Adrenal gland (tissue), 12 donors: ENCODE data around the gene NCKAP5. TPM values are rescaled to one million over a fixed set of nuclear protein-coding genes. Genes with fewer than 3 reads are reported as not detected.

Experiments used
- DNase-seq, 7 donors: peaks; one replicate each; pipeline ENCODE4 v3.0.0-alpha.2; 2019 to 2020
- H3K27ac ChIP-seq, 5 donors: fragments of 200-600 bp; sonication (generic) in 4 of 5; 1 replicate in 3 of 5; 2 replicates in 2 of 5; pipeline versions ENCODE4 v1.5.1 to v1.8.0; 2016 to 2020; ENCODE audit warnings: mild to moderate bottlenecking in 1 of 5
- H3K27me3 ChIP-seq: fragments of 200-600 bp; 2 replicates; pipeline ENCODE4 v1.8.0; 2021
- H3K36me3 ChIP-seq, 2 donors: fragments of 200-600 bp; replicated peaks in 1 of 2; 1 replicate in 1 of 2; 2 replicates in 1 of 2; pipeline versions ENCODE4 v1.5.1 to v1.8.0; 2018 to 2022
- H3K4me1 ChIP-seq, 2 donors: fragments of 200-600 bp; replicated peaks in 1 of 2; 1 replicate in 1 of 2; 2 replicates in 1 of 2; pipeline versions ENCODE4 v1.5.1 to v1.8.0; 2018 to 2021
- H3K4me3 ChIP-seq, 4 donors: fragments of 200-600 bp; sonication (generic) in 3 of 4; one replicate each; pipeline ENCODE4 v1.5.1; 2016 to 2018
- H3K9me3 ChIP-seq, 3 donors: fragments of 200-600 bp; sonication (generic) in 1 of 3; replicated peaks in 1 of 3; 1 replicate in 2 of 3; 2 replicates in 1 of 3; pipeline versions ENCODE4 v1.5.1 to v1.8.0; 2016 to 2021
- CTCF ChIP-seq, 6 experiments: fragments of 450-650 bp in 4 of 6; fragments of 200-600 bp in 2 of 6; sonication (generic) in 1 of 6; IDR thresholded peaks; 1 replicate in 5 of 6; 2 replicates in 1 of 6; pipeline versions ENCODE4 v1.5.1 to v1.8.0; 2016 to 2021; ENCODE audit warnings: antibody characterized with exemption in 6 of 6, mild to moderate bottlenecking in 2 of 6, moderate library complexity in 1 of 6
- POLR2A ChIP-seq, 2 donors: fragments of 450-650 bp; IDR thresholded peaks; one replicate each; pipeline ENCODE4 v1.6.1; 2017; ENCODE audit warnings: antibody characterized with exemption in 2 of 2, mild to moderate bottlenecking in 2 of 2, moderate library complexity in 1 of 2
- WGBS, 4 donors: extraction: QIAGEN DNeasy Blood & Tissue Kit in 2 of 4; methylation state at CpG; one replicate each; pipeline versions ENCODE4 v1.1.5 to v1.1.7; 2013 to 2017; 5-methylcytosine and 5-hydroxymethylcytosine counted together
- intact Hi-C, 2 donors: fragments of 100-400 bp; cut with DNase I; formaldehyde crosslinking; loops; one replicate each; pipeline versions ENCODE4 v1.14.1 to v1.15.0; 2022 to 2023
- polyA plus RNA-seq, 3 donors: library from polyadenylated mRNA; stranded (reverse); fragments of 200-250 nt in 2 of 3; fragments of 350-450 nt in 1 of 3; fragmentation: Illumina TruSeq in 1 of 3; extraction: RNeasy Lipid Tissue Mini Kit (QIAGEN cat#74804) in 1 of 3; gene quantifications; one replicate each; pipeline ENCODE4 v1.2.3, GENCODE V29; 2013 to 2014
- total RNA-seq, 9 donors: library from RNA; depleted of rRNA in 4 of 9; stranded (reverse); fragments of >200 nt in 4 of 9; fragments of 120-200 nt in 1 of 9; fragmentation: NEBNext Ultra II Directional in 1 of 9; extraction: Animal tissue kit (Norgen Biotek cat#: 25700) in 1 of 9; gene quantifications; one replicate each; pipeline versions ENCODE4 v1.1.0 to v1.2.4, GENCODE V29; 2013 to 2023
- donor health status: healthy with polysubstance abuse.
- donor health status: Bipolar disorder and iron deficiency.
- donor health status: DM: yes; HTN: yes; CAD: no.
- donor health status: DM: no; HTN: no; CAD: no.
- donor health status: DM: no; HTN: no; CAD: no.
- donor health status: DM: yes; HTN: yes; CAD: no.

The NCKAP5 gene
- total and polyA plus RNA-seq, 12 donors: 0.06 to 3.1 (median 1.1) TPM

GRCh38 chr2:133414486-133415209 lies 153.6 kb downstream of the NCKAP5 start:
- WGBS, 4 donors: 78 to 97% (median 86%) methylated on average over 6 of the region's 6 CpGs
- DNase-seq: no peak
- H3K9me3 ChIP-seq: no peaks in the 10 kb centered on the region
- no peak overlapping the region for H3K27ac ChIP-seq
- H3K4me3 ChIP-seq: no peak overlapping the region
- H3K27me3 ChIP-seq: no peaks in the 10 kb centered on the region
- H3K4me1 ChIP-seq: no peaks in the 10 kb centered on the region
- no peaks in the 10 kb centered on the region for H3K36me3 ChIP-seq
- intact Hi-C loops: no loop called here
- no peak for TF ChIP-seq POLR2A (IDR thresholded peaks at IDR 0.05)
- no peak for TF ChIP-seq CTCF (IDR thresholded peaks at IDR 0.05)

GRCh38 chr2:133413863-133414262 lies 154.4 kb downstream of the NCKAP5 start:
- 76 to 83% (median 79%) methylated on average over 3 of the region's 3 CpGs for WGBS, 4 donors
- Histone ChIP-seq H3K4me3 (no peak overlapping the region), H3K9me3 (no peaks in the 10 kb centered on the region), H3K36me3 (no peaks in the 10 kb centered on the region), H3K4me1 (no peaks in the 10 kb centered on the region), H3K27ac (no peak overlapping the region), H3K27me3 (no peaks in the 10 kb centered on the region)
- TF ChIP-seq POLR2A (IDR thresholded peaks at IDR 0.05) (no peak), CTCF (IDR thresholded peaks at IDR 0.05) (no peak)
- intact Hi-C loops: no loop called here
- no peak for DNase-seq

GRCh38 chr2:133412694-133413093 lies 155.6 kb downstream of the NCKAP5 start:
- DNase-seq: no peak
- Histone ChIP-seq H3K36me3 (no peaks in the 10 kb centered on the region), H3K4me1 (no peaks in the 10 kb centered on the region), H3K9me3 (no peaks in the 10 kb centered on the region), H3K27me3 (no peaks in the 10 kb centered on the region), H3K27ac (no peak overlapping the region), H3K4me3 (no peak overlapping the region)
- TF ChIP-seq POLR2A (IDR thresholded peaks at IDR 0.05) (no peak), CTCF (IDR thresholded peaks at IDR 0.05) (no peak)
- intact Hi-C loops: no loop called here

- no peaks in the 10 kb centered on the region for H3K27me3 ChIP-seq
- no peaks in the 10 kb centered on the region for H3K4me1 ChIP-seq
- 76 to 90% (median 83%) methylated on average over 6 of the region's 6 CpGs for whole genome bisulfite sequencing, 4 donors
- TF ChIP-seq POLR2A (IDR thresholded peaks at IDR 0.05) (no peak), CTCF (IDR thresholded peaks at IDR 0.05) (no peak)
- no peak overlapping the region for H3K27ac ChIP-seq
- H3K9me3 ChIP-seq: no peaks in the 10 kb centered on the region
- DNase-seq: no peak
- intact Hi-C loops: no loop called here
- no peaks in the 10 kb centered on the region for H3K36me3 ChIP-seq
- H3K4me3 ChIP-seq: no peak overlapping the region
Observed at GRCh38 chr2:133411857-133412256, 156.4 kb downstream of the NCKAP5 start.
